Skeletal muscle satellite cell (primary cell): Measurements from ENCODE around the gene SIGMAR1. TPM values are rescaled to one million over a fixed set of nuclear protein-coding genes. Genes with fewer than 3 reads are reported as not detected.

Experiments used
- small RNA-seq: library from RNA; depleted of rRNA; stranded (forward); fragments of <200 nt; gene quantifications from one replicate; pipeline ENCODE3, GENCODE V24; 2012

Gene SIGMAR1

Small RNA genes lying within 50 kb of the gene (small RNA-seq; reads per million reads assigned to genes)
- not detected for gene CCL27
